Measurements from ENCODE around the gene MYL2. TPM values are rescaled to one million over a fixed set of nuclear protein-coding genes. Genes with fewer than 3 reads are reported as not detected.

The MYL2 gene
- total RNA-seq, 1 experiment from 2014 or later = 0.39 TPM

DNA sequence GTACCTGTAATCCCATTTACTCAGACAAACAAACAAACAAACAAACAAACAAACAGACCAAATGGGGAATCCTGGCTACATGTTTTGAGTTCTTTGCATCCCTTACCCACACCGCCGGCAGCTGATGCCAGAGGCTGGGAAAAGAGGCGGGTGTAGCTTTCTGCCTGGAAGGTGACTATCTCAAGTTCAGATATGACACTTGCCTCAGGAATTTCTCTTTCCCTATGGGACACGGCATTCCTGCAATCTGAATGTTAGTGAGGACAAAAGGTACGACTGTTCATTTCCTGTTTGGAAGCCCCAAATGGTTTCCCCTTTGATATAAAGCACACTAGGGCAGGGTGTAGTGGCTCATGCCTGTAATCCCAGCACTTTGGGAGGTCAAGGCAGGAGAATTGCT lies 2.9 kb downstream of the MYL2 start:
- ChIA-PET POLR2A (no interaction called here), CTCF (interaction anchor here (1.2 kb wide), 1 partner anchor 24 kb away, joined by 3 read pairs; no protein-coding TSS in a partner anchor), RAD21 (ENCODE audit: low non-redundant PET in 1 of 2, low total read pairs in 2 of 2, uncharacterized antibody in 2 of 2, unreplicated experiment in 2 of 2) (no interaction called here)
- Histone ChIP-seq H3K4me3 (replicated peaks in 1 of 2; ENCODE audit: low read depth in 1 of 2, low read length in 2 of 2) (peak overlapping the region; percentile 9 to 46; a peak in 3 of 4 replicates), H4K20me1 (ENCODE audit: insufficient read depth) (no peaks in the 10 kb centered on the region), H3K4me2 (ENCODE audit: low read length) (peak overlapping the region; percentile 81), H3K9me2 (ENCODE audit: insufficient read depth) (no peaks in the 10 kb centered on the region), H3K9ac (ENCODE audit: low read length) (peak overlapping the region; percentile 61), H3K27me3 (ENCODE audit: insufficient read depth, low read length) (no peaks in the 10 kb centered on the region), H3K27ac (ENCODE audit: low read depth, low read length) (peak overlapping the region; percentile 57; the same call in 1 of the 2 replicates), H3K79me2 (ENCODE audit: insufficient read depth, low read length) (no peaks in the 10 kb centered on the region), H3K36me3 (ENCODE audit: control insufficient read depth in 1 of 2, insufficient read depth in 2 of 2, low read length in 2 of 2) (no peaks in the 10 kb centered on the region), H3K4me1 (ENCODE audit: control insufficient read depth in 1 of 2, insufficient read depth in 2 of 2, low read length in 2 of 2) (peaks cover 18 to 53% of the 10 kb centered on the region in 2 experiments), H2AFZ (ENCODE audit: low read depth, low read length, poor library complexity, severe bottlenecking) (peak overlapping the region; percentile 55), H3K9me3 (ENCODE audit: control insufficient read depth in 1 of 2, insufficient read depth in 1 of 2, low read depth in 1 of 2, low read length in 2 of 2) (no peaks in the 10 kb centered on the region)
- intact Hi-C loops (cut with micrococcal nuclease) = no loop called here
- ATAC-seq (peak; percentile 89), DNase-seq (ENCODE audit: low read depth, low spot score) (peak; percentile 71)
- no TSS peak for BruUV-seq (replicated peaks)
- TF ChIP-seq SIN3A (IDR thresholded peaks at IDR 0.05; ENCODE audit: low read depth) (no peak), ELF1 (IDR thresholded peaks at IDR 0.05; ENCODE audit: borderline replicate concordance, low read depth) (no peak), EGR1 (IDR thresholded peaks at IDR 0.05; ENCODE audit: low read depth) (no peak), MAX (IDR thresholded peaks at IDR 0.05) (no peak), CEBPB (IDR thresholded peaks at IDR 0.05; ENCODE audit: low read depth) (no peak; the same call in 1 of the 2 replicates), ZFX (IDR thresholded peaks at IDR 0.05) (no peak), YY1 (IDR thresholded peaks at IDR 0.05; ENCODE audit: extremely low read depth, insufficient replicate concordance, low read depth, low read length) (no peak), POLR2AphosphoS5 (IDR thresholded peaks at IDR 0.05; ENCODE audit: low read depth, low read length) (peak; percentile 0; the same call in 1 of the 2 replicates), CTCF (IDR thresholded peaks at IDR 0.05 in 2 of 3, conservative IDR thresholded peaks at IDR 0.05 in 1 of 3; ENCODE audit: borderline replicate concordance in 1 of 3, insufficient read depth in 1 of 3, low read depth in 2 of 3, low read length in 2 of 3) (no peak), TCF7L2 (IDR thresholded peaks at IDR 0.05; ENCODE audit: borderline replicate concordance, extremely low read depth, insufficient read depth, insufficient read length) (no peak), EZH2 (IDR thresholded peaks at IDR 0.05) (no peak), SRF (IDR thresholded peaks at IDR 0.05; ENCODE audit: low read depth) (no peak), ZBTB33 (IDR thresholded peaks at IDR 0.05; ENCODE audit: extremely low read depth, insufficient replicate concordance, low read length) (no peak), EZH2phosphoT487 (IDR thresholded peaks at IDR 0.05; ENCODE audit: borderline replicate concordance) (no peak), FOSL1 (IDR thresholded peaks at IDR 0.05; ENCODE audit: low read depth) (peak; percentile 55; the same call in 1 of the 2 replicates), JUND (IDR thresholded peaks at IDR 0.05) (peak; percentile 50; the same call in 1 of the 2 replicates), SP1 (IDR thresholded peaks at IDR 0.05; ENCODE audit: low read depth) (peak; percentile 65), ZNF274 (IDR thresholded peaks at IDR 0.05; ENCODE audit: low read depth, low read length) (no peak), CBX3 (IDR thresholded peaks at IDR 0.05; ENCODE audit: low read depth) (peak; percentile 57; the same call in 1 of the 2 replicates)
- TF ChIP-seq, protein P1, sequence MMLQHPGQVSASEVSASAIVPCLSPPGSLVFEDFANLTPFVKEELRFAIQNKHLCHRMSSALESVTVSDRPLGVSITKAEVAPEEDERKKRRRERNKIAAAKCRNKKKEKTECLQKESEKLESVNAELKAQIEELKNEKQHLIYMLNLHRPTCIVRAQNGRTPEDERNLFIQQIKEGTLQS (IDR thresholded peaks at IDR 0.05) = no peak
- TF ChIP-seq, protein P2, sequence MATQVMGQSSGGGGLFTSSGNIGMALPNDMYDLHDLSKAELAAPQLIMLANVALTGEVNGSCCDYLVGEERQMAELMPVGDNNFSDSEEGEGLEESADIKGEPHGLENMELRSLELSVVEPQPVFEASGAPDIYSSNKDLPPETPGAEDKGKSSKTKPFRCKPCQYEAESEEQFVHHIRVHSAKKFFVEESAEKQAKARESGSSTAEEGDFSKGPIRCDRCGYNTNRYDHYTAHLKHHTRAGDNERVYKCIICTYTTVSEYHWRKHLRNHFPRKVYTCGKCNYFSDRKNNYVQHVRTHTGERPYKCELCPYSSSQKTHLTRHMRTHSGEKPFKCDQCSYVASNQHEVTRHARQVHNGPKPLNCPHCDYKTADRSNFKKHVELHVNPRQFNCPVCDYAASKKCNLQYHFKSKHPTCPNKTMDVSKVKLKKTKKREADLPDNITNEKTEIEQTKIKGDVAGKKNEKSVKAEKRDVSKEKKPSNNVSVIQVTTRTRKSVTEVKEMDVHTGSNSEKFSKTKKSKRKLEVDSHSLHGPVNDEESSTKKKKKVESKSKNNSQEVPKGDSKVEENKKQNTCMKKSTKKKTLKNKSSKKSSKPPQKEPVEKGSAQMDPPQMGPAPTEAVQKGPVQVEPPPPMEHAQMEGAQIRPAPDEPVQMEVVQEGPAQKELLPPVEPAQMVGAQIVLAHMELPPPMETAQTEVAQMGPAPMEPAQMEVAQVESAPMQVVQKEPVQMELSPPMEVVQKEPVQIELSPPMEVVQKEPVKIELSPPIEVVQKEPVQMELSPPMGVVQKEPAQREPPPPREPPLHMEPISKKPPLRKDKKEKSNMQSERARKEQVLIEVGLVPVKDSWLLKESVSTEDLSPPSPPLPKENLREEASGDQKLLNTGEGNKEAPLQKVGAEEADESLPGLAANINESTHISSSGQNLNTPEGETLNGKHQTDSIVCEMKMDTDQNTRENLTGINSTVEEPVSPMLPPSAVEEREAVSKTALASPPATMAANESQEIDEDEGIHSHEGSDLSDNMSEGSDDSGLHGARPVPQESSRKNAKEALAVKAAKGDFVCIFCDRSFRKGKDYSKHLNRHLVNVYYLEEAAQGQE (IDR thresholded peaks at IDR 0.05; ENCODE audit: low read depth) = no peak
